Measurements from ENCODE around the gene RAPSN.

The RAPSN gene

GRCh38 chr11:47431356-47432083 is 17.4 kb downstream of the RAPSN start:
- no peak for DNase-seq

- DNase-seq: no peak
These were observed 18.4 kb downstream of the RAPSN start for GRCh38 chr11:47430524-47430923.

DNA sequence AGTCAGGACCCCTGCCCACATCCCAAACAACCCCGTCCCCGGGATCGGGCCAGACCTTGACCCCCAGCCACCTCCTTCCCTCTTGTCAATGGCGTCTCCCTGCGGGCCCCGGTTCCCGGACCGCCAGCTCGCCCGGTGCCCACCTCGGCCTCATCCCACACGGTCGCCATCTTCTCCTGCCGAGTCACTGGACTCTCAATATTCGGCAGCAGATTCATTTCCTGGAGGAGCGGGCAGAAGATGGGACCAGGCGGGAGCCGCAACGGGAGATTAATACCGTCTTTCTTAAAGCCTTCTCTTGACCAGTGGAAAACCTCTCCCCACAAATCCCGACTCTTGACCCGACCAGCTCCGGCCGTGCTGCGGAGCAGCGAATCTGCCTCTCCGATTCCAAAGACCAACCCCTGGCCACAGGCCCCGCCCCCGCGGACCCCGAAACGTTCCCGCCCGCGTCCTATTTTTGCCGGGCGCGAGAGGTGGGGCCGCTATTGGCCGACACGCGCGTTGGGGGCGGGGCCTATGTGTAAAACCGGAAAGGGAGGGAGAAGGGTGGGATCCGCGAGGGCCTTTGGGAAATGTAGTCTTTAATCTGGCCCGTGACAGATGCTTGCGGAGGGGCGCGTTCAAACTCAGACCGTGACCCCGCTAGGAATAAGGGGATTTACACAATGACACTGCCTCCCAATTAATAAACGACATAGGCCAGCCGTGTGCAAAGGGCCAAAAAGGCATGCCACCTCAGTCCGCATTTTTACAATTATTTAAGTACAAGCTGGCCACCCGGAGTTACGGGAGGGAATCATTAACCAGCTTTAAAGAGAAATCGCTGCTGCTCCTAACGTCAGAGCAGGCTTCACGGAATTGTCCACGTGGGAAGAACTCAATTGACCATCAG is 22.6 kb downstream of the RAPSN start, which contains the start of gene PSMC3:
Gene PSMC3 (minus strand): TSS at position 378 of the 895 bp plus-strand sequence. CDS start 160 bp downstream, at position 218.
- DNase-seq: peak; percentile 93

GRCh38 chr11:47425611-47426010 is 23.3 kb downstream of the RAPSN start:
- DNase-seq: no peak

GRCh38 chr11:47418454-47419259 is 30.3 kb downstream of the RAPSN start:
- DNase-seq: no peak

- DNase-seq: no peak
These were observed 31.2 kb downstream of the RAPSN start for GRCh38 chr11:47417712-47418111.

DNA sequence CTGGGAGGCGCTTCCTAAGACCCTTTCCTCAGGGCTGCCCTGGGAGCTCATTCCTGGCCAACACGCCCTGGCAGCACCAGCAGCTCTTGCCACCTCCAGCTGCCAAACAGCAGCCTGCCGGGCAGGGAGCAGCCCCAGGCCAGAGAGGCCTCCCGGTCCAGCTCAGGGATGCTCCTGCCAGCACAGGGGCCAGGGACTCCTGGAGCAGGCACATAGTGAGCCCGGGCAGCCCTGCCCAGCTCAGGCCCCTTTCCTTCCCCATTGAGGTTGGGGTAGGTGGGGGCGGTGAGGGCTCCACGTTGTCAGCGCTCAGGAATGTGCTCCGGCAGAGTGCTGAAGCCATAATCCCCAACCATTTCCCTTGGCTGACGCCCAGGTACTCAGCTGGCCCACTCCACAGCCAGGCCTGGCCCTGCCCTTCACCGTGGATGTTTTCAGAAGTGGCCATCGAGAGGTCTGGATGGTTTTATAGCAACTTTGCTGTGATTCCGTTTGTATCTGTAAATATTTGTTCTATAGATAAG is 32.9 kb downstream of the RAPSN start:
- no peak for DNase-seq

DNA sequence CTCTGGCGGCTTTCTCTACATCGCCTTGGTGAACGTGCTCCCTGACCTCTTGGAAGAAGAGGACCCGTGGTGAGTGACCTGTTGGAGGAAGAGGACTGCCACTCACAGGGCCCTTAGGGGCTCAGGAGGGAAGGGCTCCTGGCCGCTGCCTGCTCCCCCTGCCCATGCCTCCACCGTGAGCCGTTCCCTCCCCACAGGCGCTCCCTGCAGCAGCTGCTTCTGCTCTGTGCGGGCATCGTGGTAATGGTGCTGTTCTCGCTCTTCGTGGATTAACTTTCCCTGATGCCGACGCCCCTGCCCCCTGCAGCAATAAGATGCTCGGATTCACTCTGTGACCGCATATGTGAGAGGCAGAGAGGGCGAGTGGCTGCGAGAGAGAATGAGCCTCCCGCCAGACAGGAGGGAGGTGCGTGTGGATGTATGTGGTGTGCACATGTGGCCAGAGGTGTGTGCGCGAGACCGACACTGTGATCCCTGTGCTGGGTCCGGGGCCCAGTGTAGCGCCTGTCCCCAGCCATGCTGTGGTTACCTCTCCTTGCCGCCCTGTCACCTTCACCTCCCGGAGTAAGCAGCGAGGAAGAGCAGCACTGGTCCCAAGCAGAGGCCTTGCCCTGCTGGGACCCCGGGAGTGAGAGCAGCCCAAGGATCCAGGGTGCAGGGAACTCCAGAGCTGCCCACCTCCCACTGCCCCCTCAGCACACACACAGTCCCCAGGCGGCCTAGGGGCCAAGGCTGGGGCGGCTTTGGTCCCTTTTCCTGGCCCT is 33.7 kb downstream of the RAPSN start:
- DNase-seq: no peak

GRCh38 chr11:47414685-47415070 is 34.3 kb downstream of the RAPSN start:
- no peak for DNase-seq

- DNase-seq: no peak
These were observed 34.8 kb downstream of the RAPSN start for GRCh38 chr11:47413908-47414684.

GRCh38 chr11:47413351-47413750 is 35.6 kb downstream of the RAPSN start:
- no peak for DNase-seq

- no peak for DNase-seq
These were observed 36.8 kb downstream of the RAPSN start for GRCh38 chr11:47411884-47412746.

GRCh38 chr11:47410370-47411264 is 38.3 kb downstream of the RAPSN start:
- no peak for DNase-seq

DNA sequence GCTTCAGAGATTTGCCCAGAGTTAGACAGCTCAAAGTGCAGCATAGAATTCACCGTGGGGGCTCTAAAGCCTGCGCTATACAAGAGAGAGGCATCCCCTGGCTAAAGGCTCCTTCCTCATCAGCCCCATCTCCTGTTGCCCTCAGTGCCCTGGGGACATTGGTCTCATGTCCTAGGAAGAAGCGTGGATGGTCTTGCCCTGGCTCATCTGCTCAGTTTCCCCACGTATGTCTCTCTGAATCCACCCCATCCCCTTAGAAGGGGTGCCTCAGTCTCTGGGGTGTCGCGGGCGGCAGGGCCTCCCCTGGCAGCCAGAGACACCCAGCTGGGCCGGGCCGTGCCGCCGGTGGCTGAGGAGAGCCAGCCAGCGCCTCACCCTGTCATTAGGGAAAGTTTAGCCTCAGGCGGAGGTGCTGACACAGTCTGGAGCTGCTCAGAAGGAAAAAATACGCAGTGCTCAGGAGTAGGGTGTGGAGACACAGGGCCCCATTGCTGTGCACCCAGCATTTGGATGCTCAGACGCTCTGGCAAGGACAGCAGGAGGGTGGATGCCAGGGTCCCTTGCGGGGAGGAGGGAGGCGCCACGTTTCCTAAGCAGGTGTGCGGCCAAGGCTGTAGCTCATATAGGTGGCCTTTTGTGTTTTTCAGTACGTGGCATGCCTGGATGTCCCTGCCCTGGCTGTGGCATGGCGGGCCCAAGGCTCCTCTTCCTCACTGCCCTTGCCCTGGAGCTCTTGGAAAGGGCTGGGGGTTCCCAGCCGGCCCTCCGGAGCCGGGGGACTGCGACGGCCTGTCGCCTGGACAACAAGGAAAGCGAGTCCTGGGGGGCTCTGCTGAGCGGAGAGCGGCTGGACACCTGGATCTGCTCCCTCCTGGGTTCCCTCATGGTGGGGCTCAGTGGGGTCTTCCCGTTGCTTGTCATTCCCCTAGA is 39.2 kb downstream of the RAPSN start:
- DNase-seq: no peak

- DNase-seq: no peak
These were observed 40.1 kb downstream of the RAPSN start for GRCh38 chr11:47408598-47409439.

GRCh38 chr11:47407746-47408590 is 41.0 kb downstream of the RAPSN start, which contains the start of gene SLC39A13:
SLC39A13 (plus strand) TSS chr11:47408590; CDS start chr11:47410095, 1,505 bp downstream.
- DNase-seq: peak; percentile 89
